Thyroid gland (tissue), 4 donors: ENCODE results near the gene SALL4.

Experiments
- POLR2A ChIP-seq, 2 donors: fragments of 450-650 bp; IDR thresholded peaks; one replicate each; pipeline ENCODE4 v1.6.1; 2017; ENCODE audit warnings: antibody characterized with exemption in 2 of 2, mild to moderate bottlenecking in 2 of 2, moderate library complexity in 1 of 2
- TF ChIP-seq, protein P1 (sequence below), 6 experiments: fragments of 200-600 bp in 3 of 6; fragments of 450-650 bp in 3 of 6; sonication (generic) in 3 of 6; IDR thresholded peaks; one replicate each; pipeline ENCODE4 v1.5.1; 2016 to 2019; ENCODE audit warnings: antibody characterized with exemption in 6 of 6, mild to moderate bottlenecking in 2 of 6, inconsistent platforms in 1 of 6, moderate library complexity in 1 of 6

DNA sequence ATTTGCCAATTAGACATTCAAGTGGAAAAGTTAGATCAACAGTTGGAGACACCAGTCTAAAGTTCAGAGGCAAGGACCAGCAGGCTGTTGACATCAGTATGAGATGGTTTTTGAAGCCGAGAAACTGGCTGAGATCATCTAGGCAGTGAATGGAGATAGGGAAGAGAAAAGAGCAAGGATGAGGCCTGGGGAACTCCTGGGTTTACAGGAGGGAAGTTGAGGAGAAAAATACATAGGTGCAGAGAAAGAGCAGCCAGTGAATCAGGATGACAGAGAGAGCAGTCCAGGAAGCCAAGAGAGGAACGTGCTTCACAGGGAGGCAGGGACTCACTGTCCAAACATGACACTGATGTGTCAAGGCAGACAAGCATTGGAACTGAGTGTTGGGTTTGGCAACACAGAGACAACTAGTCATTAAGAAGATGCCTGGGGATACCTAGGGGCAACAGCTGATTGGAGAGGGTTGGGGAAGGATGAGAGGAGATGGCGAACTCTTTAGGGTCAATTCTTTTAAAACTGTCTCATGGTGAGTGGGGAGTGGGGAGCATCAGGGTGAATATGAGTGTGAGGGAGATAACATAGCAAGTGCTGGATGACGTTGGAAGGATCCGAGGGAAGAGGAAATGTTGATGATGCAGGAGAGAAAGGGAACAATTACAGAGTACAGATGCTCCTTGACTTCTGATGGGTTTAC is 13.2 kb upstream of the SALL4 start:
- TF ChIP-seq, protein P1, sequence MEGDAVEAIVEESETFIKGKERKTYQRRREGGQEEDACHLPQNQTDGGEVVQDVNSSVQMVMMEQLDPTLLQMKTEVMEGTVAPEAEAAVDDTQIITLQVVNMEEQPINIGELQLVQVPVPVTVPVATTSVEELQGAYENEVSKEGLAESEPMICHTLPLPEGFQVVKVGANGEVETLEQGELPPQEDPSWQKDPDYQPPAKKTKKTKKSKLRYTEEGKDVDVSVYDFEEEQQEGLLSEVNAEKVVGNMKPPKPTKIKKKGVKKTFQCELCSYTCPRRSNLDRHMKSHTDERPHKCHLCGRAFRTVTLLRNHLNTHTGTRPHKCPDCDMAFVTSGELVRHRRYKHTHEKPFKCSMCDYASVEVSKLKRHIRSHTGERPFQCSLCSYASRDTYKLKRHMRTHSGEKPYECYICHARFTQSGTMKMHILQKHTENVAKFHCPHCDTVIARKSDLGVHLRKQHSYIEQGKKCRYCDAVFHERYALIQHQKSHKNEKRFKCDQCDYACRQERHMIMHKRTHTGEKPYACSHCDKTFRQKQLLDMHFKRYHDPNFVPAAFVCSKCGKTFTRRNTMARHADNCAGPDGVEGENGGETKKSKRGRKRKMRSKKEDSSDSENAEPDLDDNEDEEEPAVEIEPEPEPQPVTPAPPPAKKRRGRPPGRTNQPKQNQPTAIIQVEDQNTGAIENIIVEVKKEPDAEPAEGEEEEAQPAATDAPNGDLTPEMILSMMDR (IDR thresholded peaks at IDR 0.05) = no peak
- no peak for TF ChIP-seq POLR2A (IDR thresholded peaks at IDR 0.05)
